SK-N-SH (cell line): ENCODE data around the gene NRCAM. TPM values are rescaled to one million over a fixed set of nuclear protein-coding genes. Genes with fewer than 3 reads are reported as not detected.

Experiments
- CTCF ChIA-PET: fragments of 300-600, 350-600 bp; formaldehyde crosslinking; extraction: SDS; loops from one replicate; lab custom pipeline; 2021; lab: Yijun Ruan, JAX
- POLR2A ChIA-PET: fragments of 350-600 bp; sonication (Branson Sonifier 250); formaldehyde crosslinking; extraction: SDS; loops from one replicate; lab custom pipeline; 2020; ENCODE audit warnings: antibody characterized with exemption, inconsistent platforms; lab: Yijun Ruan, JAX
- DNase-seq: peaks from one replicate; pipeline ENCODE4 v3.0.0; 2012
- H2AFZ ChIP-seq: fragments of 200-600 bp; sonication (generic); 2 replicates; pipeline ENCODE4 v1.8.1; 2016; ENCODE audit warnings: antibody characterized with exemption, mild to moderate bottlenecking, low read depth
- H3F3A ChIP-seq: fragments of 200-600 bp; sonication (generic); replicated peaks from 2 replicates; pipeline ENCODE3; 2016; ENCODE audit warnings: antibody characterized with exemption, mild to moderate bottlenecking; ENCODE audit not compliant: insufficient read depth
- H3K27ac ChIP-seq, 2 experiments: fragments of 200-500 bp in 1 of 2; fragments of 200-600 bp in 1 of 2; sonication (Bioruptor generic) in 1 of 2; sonication (generic), shearing (Covaris generic) in 1 of 2; 2 replicates each; pipeline versions ENCODE4 v1.5.1 to v1.6.1; 2014 to 2016; ENCODE audit warnings: low read depth in 2 of 2, inconsistent platforms in 1 of 2, low read length in 1 of 2, mild to moderate bottlenecking in 1 of 2, mixed read lengths in 1 of 2
- H3K27me3 ChIP-seq: fragments of 200-600 bp; sonication (generic), shearing (Covaris generic); 2 replicates; pipeline ENCODE4 v1.6.1; 2016; ENCODE audit warnings: mixed run types; ENCODE audit not compliant: insufficient read depth
- H3K36me3 ChIP-seq, 2 experiments: fragments of 200-500 bp in 1 of 2; fragments of 200-600 bp in 1 of 2; sonication (Bioruptor generic) in 1 of 2; sonication (generic) in 1 of 2; replicated peaks in 1 of 2; 2 replicates each; pipeline versions ENCODE3 to v1.5.1; 2014 to 2016; ENCODE audit warnings: low read length in 1 of 2, mild to moderate bottlenecking in 1 of 2; ENCODE audit not compliant: insufficient read depth in 2 of 2, control insufficient read depth in 1 of 2
- H3K4me1 ChIP-seq, 2 experiments: fragments of 200-500 bp in 1 of 2; fragments of 200-600 bp in 1 of 2; sonication (Bioruptor generic) in 1 of 2; sonication (generic), shearing (Covaris generic) in 1 of 2; 2 replicates each; pipeline versions ENCODE4 v1.5.1 to v1.6.1; 2014 to 2016; ENCODE audit warnings: low read depth in 1 of 2, low read length in 1 of 2, mixed run types in 1 of 2; ENCODE audit not compliant: insufficient read depth in 2 of 2, control insufficient read depth in 1 of 2
- H3K4me2 ChIP-seq: fragments of 200-600 bp; sonication (generic), shearing (Covaris generic); 2 replicates; pipeline ENCODE4 v1.6.1; 2017; ENCODE audit warnings: mixed run types
- H3K4me3 ChIP-seq, 2 experiments: fragments of 200-500 bp in 1 of 2; fragments of 200-600 bp in 1 of 2; sonication (Bioruptor generic) in 1 of 2; sonication (generic), shearing (Covaris generic) in 1 of 2; 2 replicates each; pipeline versions ENCODE4 v1.5.1 to v1.8.1; 2014 to 2016; ENCODE audit warnings: low read depth in 2 of 2, inconsistent platforms in 1 of 2, low read length in 1 of 2, mild to moderate bottlenecking in 1 of 2, mixed read lengths in 1 of 2, moderate library complexity in 1 of 2
- H3K79me2 ChIP-seq: fragments of 200-600 bp; sonication (generic); 2 replicates; pipeline ENCODE4 v1.8.1; 2017; ENCODE audit warnings: mild to moderate bottlenecking; ENCODE audit not compliant: insufficient read depth
- H3K9ac ChIP-seq: fragments of 200-600 bp; sonication (generic); 2 replicates; pipeline ENCODE4 v1.6.1; 2017; ENCODE audit warnings: mixed run types
- H3K9me2 ChIP-seq: fragments of 200-600 bp; sonication (generic); 2 replicates; pipeline ENCODE4 v1.6.1; 2017; ENCODE audit warnings: mixed run types
- H3K9me3 ChIP-seq: fragments of 200-600 bp; sonication (generic); 2 replicates; pipeline ENCODE4 v1.6.1; 2017; ENCODE audit warnings: mixed run types, mild to moderate bottlenecking, moderate library complexity
- H4K20me1 ChIP-seq: fragments of 200-600 bp; sonication (generic); 2 replicates; pipeline ENCODE4 v1.6.1; 2017; ENCODE audit warnings: mild to moderate bottlenecking, mixed run types; ENCODE audit not compliant: insufficient read depth
- CHD2 ChIP-seq: fragments of 150-350 bp; IDR thresholded peaks from 2 replicates; pipeline ENCODE4 v1.6.1; 2018; ENCODE audit warnings: low read length; ENCODE audit not compliant: partially characterized antibody
- ELF1 ChIP-seq: IDR thresholded peaks from 2 replicates; pipeline ENCODE4 v1.4.0; 2012
- EZH2phosphoT487 ChIP-seq: fragments of 200-600 bp; sonication (generic); IDR thresholded peaks from 2 replicates; pipeline ENCODE4 v1.6.1; 2017; ENCODE audit warnings: low read depth, mixed run types, mild to moderate bottlenecking, antibody characterized with exemption, moderate library complexity, borderline replicate concordance
- FOSL2 ChIP-seq: IDR thresholded peaks from 2 replicates; pipeline ENCODE4 v1.4.0; 2012; ENCODE audit warnings: low read depth, mild to moderate bottlenecking, moderate library complexity, borderline replicate concordance
- FOXJ3 ChIP-seq: sonication (generic); formaldehyde crosslinking; IDR thresholded peaks from 2 replicates; pipeline ENCODE4 v1.5.1; 2020; ENCODE audit warnings: mild to moderate bottlenecking, missing genetic modification reagents
- FOXM1 ChIP-seq: IDR thresholded peaks from 2 replicates; pipeline ENCODE4 v1.4.0; 2012; ENCODE audit warnings: low read depth, mild to moderate bottlenecking
- GABPA ChIP-seq: IDR thresholded peaks from 2 replicates; pipeline ENCODE4 v1.4.0; 2012; ENCODE audit warnings: low read depth, mild to moderate bottlenecking
- JUND ChIP-seq: IDR thresholded peaks from 2 replicates; pipeline ENCODE4 v1.4.0; 2012
- MAX ChIP-seq: IDR thresholded peaks from 2 replicates; pipeline ENCODE4 v1.4.0; 2012; ENCODE audit warnings: low read depth
- MXI1 ChIP-seq: IDR thresholded peaks from 2 replicates; pipeline ENCODE4 v1.6.1; 2012; ENCODE audit warnings: mild to moderate bottlenecking, low read depth, low read length, improper control_type of control experiment
- NRF1 ChIP-seq: IDR thresholded peaks from 2 replicates; pipeline ENCODE4 v1.6.1; 2012; ENCODE audit warnings: low read depth, mild to moderate bottlenecking, low read length
- RCOR1 ChIP-seq: fragments of 150-350 bp; IDR thresholded peaks from 2 replicates; pipeline ENCODE4 v1.6.1; 2017; ENCODE audit warnings: antibody characterized with exemption, low read length
- RFX5 ChIP-seq: IDR thresholded peaks from 2 replicates; pipeline ENCODE4 v1.6.1; 2012; ENCODE audit warnings: mild to moderate bottlenecking, improper control_type of control experiment, low read length
- RXRA ChIP-seq: IDR thresholded peaks from 2 replicates; pipeline ENCODE4 v1.4.0; 2012; ENCODE audit warnings: low read depth, mild to moderate bottlenecking, borderline replicate concordance
- TAF1 ChIP-seq: IDR thresholded peaks from 2 replicates; pipeline ENCODE4 v1.6.1; 2012; ENCODE audit warnings: low read depth, mild to moderate bottlenecking, low read length, moderate library complexity, borderline replicate concordance
- TCF12 ChIP-seq: IDR thresholded peaks from 2 replicates; pipeline ENCODE4 v1.4.0; 2012
- USF2 ChIP-seq: fragments of 150-350 bp; IDR thresholded peaks from 2 replicates; pipeline ENCODE4 v1.6.1; 2017; ENCODE audit warnings: antibody characterized with exemption, low read length, low read depth, borderline replicate concordance
- ZBTB33 ChIP-seq: IDR thresholded peaks from 2 replicates; pipeline ENCODE4 v1.4.0; 2012; ENCODE audit warnings: low read depth, borderline replicate concordance
- WGBS: methylation state at CpG from one replicate; pipeline ENCODE4 v1.1.6; 2017; ENCODE audit warnings: low lambda C conversion rate; 5-methylcytosine and 5-hydroxymethylcytosine counted together
- polyA plus RNA-seq, 3 experiments: library from polyadenylated mRNA; depleted of rRNA; stranded (reverse); fragments of >200 nt; gene quantifications; 2 replicates each; pipeline ENCODE4 v1.2.3, GENCODE V29; 2012
- TF ChIP-seq, protein P1 (sequence below): IDR thresholded peaks from 2 replicates; pipeline ENCODE4 v1.4.0; 2012; ENCODE audit warnings: low read depth, borderline replicate concordance

NRCAM gene
- polyA plus RNA-seq, 1 of the 3 experiments (the other 2 are of a cell fraction) = 1.1 TPM

DNA sequence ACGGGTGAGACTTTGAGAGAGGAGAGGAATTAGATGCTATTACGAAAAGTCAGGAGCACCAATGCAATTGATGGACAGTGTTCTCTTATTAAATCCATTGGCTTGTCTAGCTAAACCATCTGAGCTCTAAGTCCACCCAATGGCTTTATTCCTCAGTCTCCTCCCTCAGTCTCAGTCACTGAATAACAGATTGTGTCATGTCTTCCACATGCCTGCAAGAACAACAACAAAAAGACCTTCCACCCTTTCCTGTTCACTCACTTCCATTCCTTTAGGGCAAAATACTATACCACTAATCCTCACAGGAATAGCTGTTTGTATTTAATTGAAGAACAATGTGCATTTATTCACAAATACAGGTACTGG, 171.2 kb downstream of the NRCAM start:
- Histone ChIP-seq H3K36me3 (peaks cover 0 to 3% of the 10 kb centered on the region in 2 experiments), H3K4me3 (no peak overlapping the region), H3K9me3 (no peaks in the 10 kb centered on the region), H3K9ac (no peak overlapping the region), H3K9me2 (no peaks in the 10 kb centered on the region), H3K4me1 (peaks cover 0 to 39% of the 10 kb centered on the region in 2 experiments; a peak in 3 of 4 replicates), H2AFZ (no peak overlapping the region), H3K4me2 (no peak overlapping the region), H3K27ac (no peak overlapping the region; a peak in 1 of 4 replicates), H3F3A (no peaks in the 10 kb centered on the region), H3K79me2 (no peaks in the 10 kb centered on the region), H4K20me1 (no peaks in the 10 kb centered on the region), H3K27me3 (no peaks in the 10 kb centered on the region)
- DNase-seq = no peak
- 87% methylated on average over 2 of the region's 2 CpGs for WGBS
- CTCF ChIA-PET = interaction anchor here (0.9 to 1.9 kb wide), 4 partner anchors 10 to 168 kb away, joined by 3 to 5 read pairs (median 4); no protein-coding TSS in a partner anchor
- POLR2A ChIA-PET = no interaction called here
- TF ChIP-seq ZBTB33 (no peak), ELF1 (no peak), EZH2phosphoT487 (no peak), TAF1 (no peak), FOXJ3 (no peak), GABPA (no peak), USF2 (no peak), FOSL2 (no peak), MAX (no peak), RXRA (no peak), NRF1 (no peak), TCF12 (no peak), CHD2 (no peak), RFX5 (no peak), FOXM1 (no peak), RCOR1 (no peak), MXI1 (no peak), JUND (no peak)
- TF ChIP-seq, protein P1, sequence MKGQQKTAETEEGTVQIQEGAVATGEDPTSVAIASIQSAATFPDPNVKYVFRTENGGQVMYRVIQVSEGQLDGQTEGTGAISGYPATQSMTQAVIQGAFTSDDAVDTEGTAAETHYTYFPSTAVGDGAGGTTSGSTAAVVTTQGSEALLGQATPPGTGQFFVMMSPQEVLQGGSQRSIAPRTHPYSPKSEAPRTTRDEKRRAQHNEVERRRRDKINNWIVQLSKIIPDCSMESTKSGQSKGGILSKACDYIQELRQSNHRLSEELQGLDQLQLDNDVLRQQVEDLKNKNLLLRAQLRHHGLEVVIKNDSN = no peak
